HG02571 (cell line): ENCODE measurements around the gene FUBP3.
"Not testable (repeated sequence)": the region's sequence is repeated elsewhere in the genome, so short reads cannot be mapped to it uniquely, and the experiment has no call there.

Source experiments
- ATAC-seq: cut with Tn5 transposase; IDR thresholded peaks from one replicate; pipeline ENCODE4 v1.9.1; 2021; ENCODE audit warnings: mild to moderate bottlenecking, moderate library complexity; ENCODE audit not compliant: unreplicated experiment

The FUBP3 gene

DNA sequence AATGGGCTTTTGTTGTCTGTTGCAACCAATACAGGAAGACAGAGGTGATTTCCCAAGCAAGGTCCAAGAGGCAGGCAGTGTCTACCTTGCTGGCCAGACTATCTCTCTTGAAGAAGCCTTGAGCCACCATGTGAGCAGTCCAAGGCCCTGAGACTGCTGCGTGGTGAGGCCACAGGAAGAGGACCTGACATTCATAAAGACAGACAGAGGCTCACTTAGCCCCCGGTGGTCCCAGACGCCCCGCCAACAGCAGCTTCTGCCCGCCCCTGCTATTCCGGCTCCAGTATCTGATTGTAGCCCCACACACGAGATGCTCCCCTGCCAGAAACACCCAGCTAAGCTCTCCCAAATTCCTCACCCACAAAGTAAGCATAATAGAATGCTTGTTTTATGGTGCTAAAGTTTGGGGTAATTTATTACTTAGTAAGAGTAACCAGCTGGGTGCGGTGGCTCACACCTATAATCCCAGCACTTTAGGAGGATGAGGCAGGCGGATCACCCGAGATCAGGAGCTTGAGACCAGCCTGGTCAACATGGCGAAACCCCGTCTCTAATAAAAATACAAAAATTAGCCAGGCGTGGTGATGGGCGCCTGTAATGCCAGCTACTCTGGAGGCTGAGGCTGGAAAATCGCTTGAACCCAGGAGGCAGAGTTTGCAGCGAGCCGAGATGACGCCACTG, 22.8 kb upstream of the FUBP3 start:
- no peak for ATAC-seq

DNA sequence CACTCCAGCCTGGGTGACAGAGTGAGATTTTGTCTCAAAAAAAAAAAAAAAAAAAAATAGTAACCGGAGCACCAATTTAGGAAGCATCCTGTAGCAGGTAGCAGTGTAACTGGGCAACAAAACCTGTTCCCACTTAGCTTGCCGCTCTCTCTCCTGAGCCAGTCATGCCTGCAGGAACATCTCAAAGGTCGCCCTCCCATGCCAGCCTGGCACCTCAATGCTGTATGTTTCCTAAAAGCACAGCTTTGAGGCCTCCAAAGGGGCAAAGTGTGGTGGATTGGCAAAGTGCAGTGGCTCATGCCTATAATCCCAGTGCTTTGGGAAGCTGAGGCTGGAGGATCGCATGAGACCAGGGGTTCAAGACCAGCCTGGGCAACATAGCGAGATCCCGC, 22.3 kb upstream of the FUBP3 start:
- ATAC-seq = no peak

DNA sequence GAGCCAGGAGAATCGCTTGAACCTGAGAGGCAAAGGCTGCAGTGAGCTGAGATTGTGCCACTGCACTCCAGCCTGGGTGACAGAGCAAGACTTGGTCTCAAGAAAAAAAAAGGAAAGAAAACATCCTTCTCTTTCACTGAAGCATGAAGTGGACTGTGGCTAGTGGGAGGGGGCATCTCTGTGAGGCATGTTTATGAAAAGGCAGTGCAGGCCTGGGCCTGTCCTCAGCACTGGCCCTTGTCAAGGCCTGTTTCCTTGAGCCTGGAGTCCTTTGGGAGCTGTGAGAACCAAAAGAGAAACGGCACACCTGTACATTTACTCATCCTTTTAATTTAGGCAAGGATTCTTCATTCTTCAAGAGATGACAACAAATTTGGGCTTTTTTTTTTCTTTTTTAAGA, 18.3 kb upstream of the FUBP3 start:
- no peak for ATAC-seq

- ATAC-seq = not testable (repeated sequence)
Measured at GRCh38 chr9:130562525-130562924, 16.9 kb upstream of the FUBP3 start.

GRCh38 chr9:130563797-130564196, 15.6 kb upstream of the FUBP3 start:
- ATAC-seq = no peak

GRCh38 chr9:130565792-130566191, 13.6 kb upstream of the FUBP3 start:
- ATAC-seq = no peak

DNA sequence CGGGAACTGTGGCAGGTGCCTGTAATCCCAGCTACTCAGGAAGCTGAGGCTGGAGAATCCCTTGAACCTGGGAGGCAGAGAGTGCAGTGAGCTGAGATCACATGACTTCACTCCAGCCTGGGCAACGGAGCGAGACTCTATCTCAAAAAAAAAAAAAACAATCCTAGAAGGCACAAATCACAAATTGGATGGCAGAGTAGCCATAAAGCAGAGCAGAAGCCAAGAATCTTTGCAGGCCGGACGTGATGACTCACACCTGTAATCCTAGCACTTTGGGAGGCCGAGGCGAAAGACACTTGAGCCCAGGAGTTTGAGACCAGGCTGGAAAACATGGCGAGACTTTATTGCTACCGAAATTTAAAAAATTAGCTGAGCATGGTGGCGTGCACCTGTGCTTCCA, 9.2 kb upstream of the FUBP3 start:
- no peak for ATAC-seq

- no peak for ATAC-seq
Measured at GRCh38 chr9:130575514-130575913, 3.9 kb upstream of the FUBP3 start.

DNA sequence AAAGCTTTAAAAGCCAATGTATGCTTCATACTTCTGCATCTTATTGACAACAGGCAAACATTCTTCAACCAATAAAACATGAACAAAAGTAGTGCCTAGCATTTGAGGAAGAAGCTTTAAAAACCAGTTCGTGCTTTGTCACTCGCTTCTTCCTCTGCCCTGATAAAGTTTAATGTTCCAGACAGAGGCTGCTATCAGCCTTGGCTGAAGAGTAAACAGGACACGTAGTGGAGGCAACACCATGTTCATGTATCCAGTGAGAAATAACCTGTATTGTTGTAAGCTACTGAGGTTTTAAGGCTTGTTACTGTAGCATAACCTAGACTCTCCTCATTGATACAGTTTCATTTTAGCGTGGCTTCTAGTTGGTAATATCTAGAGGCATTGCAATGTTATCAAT, 3.2 kb upstream of the FUBP3 start:
- ATAC-seq = no peak

DNA sequence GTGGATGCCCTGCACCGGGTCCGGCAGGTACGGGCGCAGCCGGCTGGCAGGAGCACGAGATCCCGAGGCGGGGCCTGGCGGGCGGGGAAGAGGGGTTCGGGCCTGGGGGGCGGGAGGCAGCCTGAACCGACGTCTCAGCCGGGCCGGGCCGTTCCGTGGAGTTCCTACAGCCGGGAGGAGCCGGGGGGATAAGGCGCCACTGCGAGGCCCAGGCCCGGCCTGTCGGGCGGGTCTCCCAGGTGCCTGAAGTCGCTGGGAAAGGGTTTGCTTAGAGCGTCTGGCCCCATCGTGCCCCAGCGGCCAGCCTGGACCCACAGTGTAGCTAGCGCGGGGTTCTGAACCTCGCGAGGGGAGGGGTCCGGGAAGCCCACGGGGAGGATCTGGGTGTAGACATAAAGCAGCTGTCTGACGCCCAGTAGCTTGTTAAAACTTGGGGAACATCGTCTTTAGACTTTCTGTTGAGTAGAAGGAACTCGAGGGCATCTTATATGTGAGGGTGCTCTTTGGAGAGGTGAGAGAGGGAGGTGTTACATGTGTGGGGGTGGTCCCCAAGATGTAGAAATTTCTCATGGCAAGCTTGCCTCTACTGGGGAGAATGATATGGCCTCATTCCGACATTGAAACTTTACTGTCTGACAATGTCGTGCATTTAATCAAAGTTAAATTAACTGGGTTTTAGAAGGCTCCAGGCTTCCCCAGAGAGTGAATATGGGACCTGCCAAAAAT, 524 bp downstream of the FUBP3 start:
- ATAC-seq = peak; percentile 29

- no peak for ATAC-seq
Measured at GRCh38 chr9:130581766-130582165, 2.4 kb downstream of the FUBP3 start.

- no peak for ATAC-seq
Measured at GRCh38 chr9:130583271-130583670, 3.9 kb downstream of the FUBP3 start.

GRCh38 chr9:130587921-130588320, 8.5 kb downstream of the FUBP3 start:
- ATAC-seq = no peak

GRCh38 chr9:130588416-130588815, 9.0 kb downstream of the FUBP3 start:
- ATAC-seq = no peak

- no peak for ATAC-seq
Measured at GRCh38 chr9:130589754-130590153, 10.4 kb downstream of the FUBP3 start.

- ATAC-seq = no peak
Measured at GRCh38 chr9:130590305-130590704, 10.9 kb downstream of the FUBP3 start.

DNA sequence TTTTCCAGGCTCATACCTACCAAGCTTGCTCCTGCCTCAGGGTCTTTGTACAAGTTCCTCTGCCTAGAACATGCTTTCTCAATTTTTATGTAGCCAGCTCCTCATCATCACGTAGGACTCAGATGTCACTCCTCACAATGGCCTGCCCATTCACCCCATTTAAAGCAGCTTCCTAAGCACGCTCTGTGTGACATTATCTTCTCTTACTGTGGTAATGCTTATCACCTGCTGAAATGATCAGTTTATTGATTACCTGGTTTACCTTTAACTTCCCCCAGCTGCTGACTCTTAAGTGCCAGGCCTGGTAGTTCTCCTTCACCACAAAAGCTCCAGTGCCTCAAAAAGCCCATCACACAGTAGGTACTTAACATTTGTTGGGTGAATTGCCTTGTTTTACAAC, 13.6 kb downstream of the FUBP3 start:
- ATAC-seq = no peak

- ATAC-seq = no peak
Measured at GRCh38 chr9:130597228-130597627, 17.9 kb downstream of the FUBP3 start.

- ATAC-seq = no peak
Measured at GRCh38 chr9:130598188-130598587, 18.8 kb downstream of the FUBP3 start.

DNA sequence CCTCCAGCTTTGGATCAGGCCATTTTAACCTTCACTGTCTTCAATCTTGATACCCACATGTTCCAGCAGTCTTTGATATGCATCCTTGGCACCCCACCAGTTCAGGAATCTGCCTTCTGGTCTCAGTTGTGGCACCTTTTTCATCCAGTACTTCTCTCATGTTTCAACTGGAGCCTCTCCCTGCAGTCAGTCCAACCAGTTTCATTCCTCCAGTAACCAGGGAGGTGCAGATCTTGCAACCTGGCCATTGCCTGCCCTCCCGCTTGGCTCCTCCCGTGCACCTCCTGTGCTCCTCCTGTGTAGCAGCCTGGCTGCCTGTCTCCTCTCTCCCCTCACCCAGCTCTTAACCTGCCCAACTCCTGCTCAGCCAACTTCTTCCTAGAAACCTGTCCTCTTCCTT, 20.2 kb downstream of the FUBP3 start:
- ATAC-seq = no peak

DNA sequence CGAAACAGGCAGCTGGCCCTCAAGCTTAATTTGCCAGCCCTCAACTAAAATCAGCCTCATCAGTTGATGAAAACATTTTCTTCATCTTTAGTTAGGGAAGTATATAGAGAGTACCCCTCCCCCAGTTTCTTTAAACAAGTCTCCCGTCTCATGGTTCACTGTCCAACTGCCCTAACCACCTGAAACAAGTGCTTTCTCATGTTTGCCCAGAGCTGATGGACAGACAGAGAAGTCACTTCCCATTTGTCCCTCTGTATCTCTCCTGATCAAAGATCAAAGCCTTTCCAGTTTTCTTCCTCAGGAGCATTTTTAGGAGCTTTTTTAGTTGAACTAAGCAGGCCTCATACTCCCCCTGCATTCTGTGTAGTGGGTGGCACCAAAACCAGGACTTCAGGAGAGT, 21.7 kb downstream of the FUBP3 start:
- no peak for ATAC-seq

DNA sequence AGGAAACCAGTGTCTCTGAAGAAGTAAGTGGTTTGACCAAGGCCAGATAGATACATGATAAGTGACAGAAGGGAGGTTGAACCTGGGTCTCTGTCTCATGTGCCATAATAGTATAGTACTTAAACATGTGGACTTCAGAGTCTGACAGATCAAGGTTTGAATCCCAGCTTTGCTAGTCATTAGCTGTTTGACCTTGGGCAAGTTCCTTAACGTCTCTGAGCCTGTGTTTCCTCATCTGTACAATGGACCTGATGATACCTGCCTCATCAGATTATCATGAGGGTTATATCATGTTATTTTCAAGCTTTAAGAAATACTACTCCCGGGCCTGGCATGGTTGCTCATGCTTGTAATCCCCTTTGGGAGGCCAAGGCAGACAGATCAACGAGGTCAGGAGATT, 24.9 kb downstream of the FUBP3 start:
- no peak for ATAC-seq
